Endothelial cell of hepatic sinusoid (primary cell): ENCODE measurements around the gene ADORA1.

Experiments used
- in situ Hi-C: cut with HindIII; loops from 2 replicates; pipeline ENCODE4 v1.10.0; 2017; ENCODE audit warnings: low sequenced_read_pairs

ADORA1 gene

DNA sequence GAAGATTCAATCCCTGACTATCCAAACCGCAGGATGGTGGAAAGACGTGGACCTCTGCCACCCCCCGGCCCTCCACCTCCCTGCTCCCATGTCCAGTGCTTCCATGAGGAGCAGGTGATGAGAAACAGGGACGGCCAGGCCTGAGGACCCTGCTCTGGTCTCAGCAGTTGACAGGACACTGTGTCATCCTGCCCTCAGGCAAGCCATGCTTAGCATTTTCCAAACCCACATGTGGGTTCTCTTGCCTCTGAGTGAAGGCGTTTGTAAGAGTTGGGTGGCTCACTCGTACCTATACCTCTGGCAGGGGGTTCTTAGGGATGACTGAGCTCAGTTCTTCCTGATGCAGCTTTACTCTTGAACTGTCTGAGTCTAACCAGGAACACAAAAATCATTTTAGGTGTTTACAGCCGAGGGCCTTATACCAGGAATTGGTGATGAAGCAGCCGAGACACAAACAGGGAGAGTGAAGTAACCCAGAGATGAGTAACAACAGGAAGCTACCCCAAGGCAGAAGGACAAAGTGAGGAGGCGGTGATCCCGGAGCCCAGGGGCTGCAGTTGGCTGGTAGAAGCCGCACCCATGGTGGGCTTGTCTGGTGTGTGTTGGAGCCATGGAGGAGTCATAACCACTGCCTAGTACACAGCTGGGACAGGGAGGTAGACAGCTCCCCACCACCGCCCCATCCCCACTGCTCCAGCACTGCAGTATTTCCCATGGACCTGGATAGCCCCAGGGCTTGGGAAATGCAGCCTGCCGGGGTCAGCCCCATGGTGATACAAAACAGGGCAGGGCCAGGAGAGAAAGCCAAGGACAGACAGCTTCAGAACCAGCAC, 26.7 kb downstream of the ADORA1 start:
- in situ Hi-C loops = no loop called here

DNA sequence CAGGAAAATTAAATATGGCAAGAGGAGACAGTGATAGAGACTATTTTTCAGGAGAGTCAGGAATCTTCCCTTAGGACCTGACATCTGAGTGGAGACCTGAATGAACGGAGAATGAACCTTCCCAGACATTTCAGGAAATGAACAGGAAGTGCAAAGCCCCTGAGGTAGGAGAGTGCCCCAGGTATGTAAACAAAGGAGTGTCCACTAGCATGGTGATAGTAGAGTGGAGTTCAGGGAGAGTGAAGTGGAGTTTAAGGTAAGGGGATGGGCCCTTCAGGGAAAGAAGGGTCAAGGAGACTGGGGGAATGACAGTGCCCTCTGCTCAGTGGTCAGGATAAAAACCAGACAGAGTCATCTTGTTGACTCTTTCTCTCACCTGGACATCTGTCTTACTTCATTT, 28.8 kb downstream of the ADORA1 start:
- in situ Hi-C loops = no loop called here

DNA sequence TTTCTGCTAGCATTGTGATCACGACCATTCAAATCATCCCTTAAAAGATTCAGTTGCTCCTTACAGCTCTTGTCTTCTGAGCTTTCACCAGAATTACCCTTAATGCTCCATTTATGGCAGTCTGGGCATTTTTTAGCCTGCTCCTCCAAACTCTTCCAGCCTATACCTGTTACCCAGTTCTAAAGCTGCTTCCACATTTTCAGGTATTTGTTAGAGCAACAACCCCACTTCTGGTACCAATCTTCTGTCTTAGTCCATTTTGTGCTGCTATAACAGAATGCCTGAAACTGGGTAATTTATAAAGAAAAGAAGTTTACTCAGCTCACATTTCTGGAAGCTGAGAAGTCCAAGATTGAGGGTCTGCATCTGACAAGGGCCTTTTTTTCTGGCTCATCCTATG, 30.9 kb downstream of the ADORA1 start:
- in situ Hi-C loops = no loop called here

GRCh38 chr1:203158960-203159665, 31.6 kb downstream of the ADORA1 start:
- in situ Hi-C loops = no loop called here

- in situ Hi-C loops = loop anchor here (5.0 kb wide), 2 partner anchors 38 to 42 kb away; no protein-coding TSS in a partner anchor
These were observed 32.3 kb downstream of the ADORA1 start for GRCh38 chr1:203159844-203160243.

- in situ Hi-C loops = loop anchor here (5.0 kb wide), 2 partner anchors 39 to 41 kb away; no protein-coding TSS in a partner anchor
These were observed 33.6 kb downstream of the ADORA1 start for GRCh38 chr1:203161175-203161574.

DNA sequence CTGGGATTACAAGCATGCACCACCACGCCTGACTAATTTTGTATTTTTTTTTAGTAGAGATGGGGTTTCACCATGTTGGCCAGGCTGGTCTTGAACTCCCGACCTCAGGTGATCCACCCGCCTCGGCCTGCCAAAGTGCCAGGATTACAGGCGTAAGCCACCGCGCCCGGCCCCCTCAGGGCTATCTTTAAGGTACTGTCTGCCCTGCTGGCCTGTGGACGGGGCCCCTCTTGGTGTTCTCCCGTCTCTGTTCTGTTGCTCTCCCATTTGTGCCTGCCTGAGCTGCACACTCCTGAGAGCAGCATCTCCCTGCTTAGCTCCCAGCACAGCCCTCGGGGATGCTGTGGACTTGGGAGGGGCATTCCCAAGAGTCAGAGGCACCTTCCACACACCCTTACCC, 34.2 kb downstream of the ADORA1 start:
- in situ Hi-C loops = loop anchor here (5.0 kb wide), 2 partner anchors 39 to 41 kb away; no protein-coding TSS in a partner anchor

- in situ Hi-C loops = loop anchor here (5.0 kb wide), 2 partner anchors 40 kb away; no protein-coding TSS in a partner anchor
These were observed 34.9 kb downstream of the ADORA1 start for GRCh38 chr1:203162403-203162802.

DNA sequence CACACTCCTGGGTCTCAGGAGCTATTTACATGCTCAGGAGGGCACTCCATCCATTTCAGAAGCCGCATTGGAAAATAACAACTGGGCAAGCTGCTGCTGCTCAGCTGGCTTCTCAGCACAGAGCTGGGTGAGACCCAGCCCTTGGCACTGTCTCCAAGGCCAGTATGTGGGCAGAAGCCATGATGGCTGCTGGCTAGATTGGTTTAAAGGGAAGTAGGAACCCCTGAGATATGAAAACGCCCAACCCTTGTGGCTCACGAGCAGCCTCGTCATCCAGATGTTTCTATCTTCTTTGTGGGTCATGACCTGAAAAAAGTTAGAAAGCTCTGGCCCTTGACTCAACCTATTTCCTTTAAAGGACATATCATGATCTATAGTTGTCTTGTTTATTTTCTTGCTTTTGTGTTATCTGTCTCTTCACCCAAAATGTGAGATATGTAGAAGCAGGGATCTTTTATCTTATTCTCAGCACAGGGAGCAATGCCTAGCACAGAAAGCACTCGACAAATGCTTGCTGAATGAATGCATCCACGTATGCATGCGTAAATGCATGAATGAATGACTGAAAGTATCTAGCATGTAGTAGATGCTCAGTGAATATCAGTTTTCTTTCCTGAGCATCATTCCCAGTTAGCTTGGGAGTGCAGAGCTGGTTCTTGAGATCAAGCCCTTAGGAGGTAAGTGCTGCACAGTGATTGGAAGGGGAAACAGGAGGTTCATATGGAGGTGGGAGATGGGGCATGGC, 36.5 kb downstream of the ADORA1 start:
- in situ Hi-C loops = loop anchor here (5.0 kb wide), 2 partner anchors 38 to 42 kb away; no protein-coding TSS in a partner anchor

DNA sequence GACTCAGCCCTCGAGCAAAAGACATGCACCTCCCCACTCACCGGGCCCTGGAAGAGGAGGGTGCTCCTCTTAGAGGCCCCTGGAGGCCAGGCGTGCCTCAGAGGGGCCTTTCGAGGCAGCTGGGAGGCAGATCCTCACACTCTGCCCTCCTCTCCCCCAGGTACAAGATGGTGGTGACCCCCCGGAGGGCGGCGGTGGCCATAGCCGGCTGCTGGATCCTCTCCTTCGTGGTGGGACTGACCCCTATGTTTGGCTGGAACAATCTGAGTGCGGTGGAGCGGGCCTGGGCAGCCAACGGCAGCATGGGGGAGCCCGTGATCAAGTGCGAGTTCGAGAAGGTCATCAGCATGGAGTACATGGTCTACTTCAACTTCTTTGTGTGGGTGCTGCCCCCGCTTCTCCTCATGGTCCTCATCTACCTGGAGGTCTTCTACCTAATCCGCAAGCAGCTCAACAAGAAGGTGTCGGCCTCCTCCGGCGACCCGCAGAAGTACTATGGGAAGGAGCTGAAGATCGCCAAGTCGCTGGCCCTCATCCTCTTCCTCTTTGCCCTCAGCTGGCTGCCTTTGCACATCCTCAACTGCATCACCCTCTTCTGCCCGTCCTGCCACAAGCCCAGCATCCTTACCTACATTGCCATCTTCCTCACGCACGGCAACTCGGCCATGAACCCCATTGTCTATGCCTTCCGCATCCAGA, 37.7 kb downstream of the ADORA1 start:
- in situ Hi-C loops = no loop called here

- in situ Hi-C loops = no loop called here
These were observed 38.3 kb downstream of the ADORA1 start for GRCh38 chr1:203165800-203166161.

GRCh38 chr1:203166192-203166940, 38.8 kb downstream of the ADORA1 start:
- in situ Hi-C loops = no loop called here

DNA sequence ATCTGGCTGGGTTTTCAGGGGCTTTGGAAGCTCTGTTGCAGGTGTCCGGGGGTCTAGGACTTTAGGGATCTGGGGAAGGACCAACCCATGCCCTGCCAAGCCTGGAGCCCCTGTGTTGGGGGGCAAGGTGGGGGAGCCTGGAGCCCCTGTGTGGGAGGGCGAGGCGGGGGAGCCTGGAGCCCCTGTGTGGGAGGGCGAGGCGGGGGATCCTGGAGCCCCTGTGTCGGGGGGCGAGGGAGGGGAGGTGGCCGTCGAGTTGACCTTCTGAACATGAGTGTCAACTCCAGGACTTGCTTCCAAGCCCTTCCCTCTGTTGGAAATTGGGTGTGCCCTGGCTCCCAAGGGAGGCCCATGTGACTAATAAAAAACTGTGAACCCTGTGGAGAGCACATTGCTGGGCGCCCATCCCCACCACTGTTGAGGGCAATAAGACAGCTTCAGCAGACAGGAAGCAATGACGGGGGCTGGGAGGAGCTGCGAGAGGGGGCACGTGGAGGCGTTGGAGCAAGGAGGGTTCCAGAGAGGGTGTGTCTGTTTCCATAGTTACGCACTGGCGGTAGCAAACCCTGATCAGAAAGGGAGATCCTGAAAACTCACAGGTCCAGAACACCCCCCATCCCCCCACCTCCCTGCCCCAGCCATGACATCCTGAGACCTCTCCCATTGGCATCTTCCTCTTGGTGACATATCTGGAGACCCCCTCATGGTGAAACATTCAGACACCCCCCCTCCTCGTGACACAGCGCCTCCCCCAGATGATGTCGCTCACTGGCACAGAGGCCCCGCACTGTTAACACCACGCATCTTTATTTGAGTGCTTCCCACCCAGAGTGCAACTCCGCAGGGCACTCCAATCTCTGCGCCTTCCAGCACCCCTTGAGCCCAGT, 39.7 kb downstream of the ADORA1 start:
- in situ Hi-C loops = no loop called here

GRCh38 chr1:203167913-203168200, 40.3 kb downstream of the ADORA1 start:
- in situ Hi-C loops = no loop called here

DNA sequence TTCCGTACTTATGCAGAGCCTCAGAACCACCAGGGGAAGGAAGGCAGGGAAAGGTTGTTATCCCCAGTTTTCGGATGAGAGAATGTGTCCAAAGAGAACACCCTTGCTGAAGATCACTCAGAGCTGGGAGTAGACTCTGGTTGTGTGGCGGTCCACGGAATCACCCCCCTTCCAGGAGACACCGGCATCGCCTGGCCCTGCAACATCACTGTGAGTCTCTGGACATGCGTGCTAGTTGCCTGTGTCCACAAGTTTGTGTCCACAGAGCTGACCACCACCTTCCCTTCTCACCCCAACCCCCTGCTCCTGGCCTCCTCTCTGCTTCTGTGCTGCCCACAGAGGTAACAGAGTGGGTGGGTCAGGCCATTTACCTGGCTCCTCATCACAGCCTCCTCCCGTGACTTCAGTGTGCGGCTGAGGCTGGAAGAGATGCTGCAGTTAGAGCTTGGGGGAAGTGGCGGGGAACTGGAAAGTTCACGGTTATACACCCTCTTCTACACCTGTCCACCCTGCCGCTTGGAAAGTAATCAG, 40.8 kb downstream of the ADORA1 start:
- in situ Hi-C loops = no loop called here

GRCh38 chr1:203168991-203169390, 41.5 kb downstream of the ADORA1 start:
- in situ Hi-C loops = no loop called here

- in situ Hi-C loops = no loop called here
These were observed 42.4 kb downstream of the ADORA1 start for GRCh38 chr1:203169770-203170520.

DNA sequence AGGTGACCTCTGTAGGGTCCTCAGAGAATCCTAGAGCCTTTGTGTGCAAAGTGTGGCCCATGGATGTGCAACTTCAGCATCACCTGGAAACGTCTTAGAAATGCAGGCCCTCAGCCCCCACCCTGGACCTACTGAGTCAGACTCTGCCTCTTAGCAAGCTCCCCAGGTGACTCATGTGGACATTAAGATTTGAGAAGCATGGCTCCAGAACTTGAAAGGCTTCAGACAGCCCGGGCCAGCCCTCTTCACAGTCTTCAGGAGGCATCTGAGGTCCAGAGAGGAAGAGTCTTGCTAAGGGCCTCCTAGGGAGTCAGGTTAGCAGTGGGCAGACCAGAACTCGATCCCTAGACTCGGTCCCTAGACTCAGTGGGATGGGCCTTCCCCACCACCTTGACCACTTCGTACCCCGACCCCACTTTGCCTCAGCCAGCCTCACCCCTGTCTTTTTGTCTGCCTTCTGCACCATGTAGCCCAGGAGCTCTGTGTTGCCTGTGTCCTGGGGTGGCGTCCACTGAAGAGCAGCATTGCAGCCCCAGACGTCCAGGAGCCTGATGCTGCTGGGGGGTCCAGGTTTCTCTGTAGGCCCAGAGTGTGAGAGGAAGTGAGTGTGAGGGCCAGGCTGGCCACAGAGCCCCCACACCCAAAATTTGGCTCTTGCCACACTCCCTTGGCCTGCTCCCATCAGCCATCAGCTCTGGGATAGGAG, 43.3 kb downstream of the ADORA1 start:
- in situ Hi-C loops = no loop called here
